OCI-LY7 (cell line): ENCODE measurements around the gene MAS1L. TPM values are rescaled to one million over a fixed set of nuclear protein-coding genes. Genes with fewer than 3 reads are reported as not detected.

ENCODE experiments used
- BruUV-seq: library from RNA; stranded (reverse); fragments of 400-500 nt; replicated peaks from 2 replicates; lab custom pipeline; 2021; lab: Mats Ljungman, UMichigan
- CTCF ChIA-PET: fragments of 300-600 bp; sonication (Branson Sonifier 250); formaldehyde crosslinking; loops from one replicate; lab custom pipeline; 2022; ENCODE audit warnings: antibody characterized with exemption; ENCODE audit not compliant: unreplicated experiment; lab: Charles Lee
- POLR2A ChIA-PET: fragments of 300-600 bp; sonication (Branson Sonifier 250); formaldehyde crosslinking; loops from one replicate; lab custom pipeline; 2022; ENCODE audit warnings: antibody characterized with exemption; lab: Charles Lee
- DNase-seq: peaks from one replicate; pipeline ENCODE4 v3.0.0-alpha.2; 2015; ENCODE audit warnings: low spot score
- H2AFZ ChIP-seq: fragments of 200-600 bp; sonication (generic), shearing (Covaris generic); 2 replicates; pipeline ENCODE4 v1.6.1; 2014; ENCODE audit warnings: mild to moderate bottlenecking, antibody characterized with exemption, low read length, moderate library complexity
- H3K27ac ChIP-seq: fragments of 200-600 bp; sonication (generic); 2 replicates; pipeline ENCODE4 v1.5.1; 2014; ENCODE audit warnings: mixed run types, low read depth, mild to moderate bottlenecking, moderate library complexity, low read length, inconsistent platforms; ENCODE audit not compliant: poor library complexity, severe bottlenecking
- H3K36me3 ChIP-seq: fragments of 200-600 bp; sonication (generic); 2 replicates; pipeline ENCODE4 v1.6.1; 2014; ENCODE audit warnings: mild to moderate bottlenecking, antibody characterized with exemption, low read length, moderate library complexity, mixed read lengths; ENCODE audit not compliant: insufficient read depth
- H3K4me1 ChIP-seq: fragments of 200-600 bp; sonication (generic); 2 replicates; pipeline ENCODE4 v1.5.1; 2014; ENCODE audit warnings: mild to moderate bottlenecking, low read length; ENCODE audit not compliant: insufficient read depth, poor library complexity, severe bottlenecking
- H3K4me2 ChIP-seq: fragments of 200-600 bp; sonication (generic); 2 replicates; pipeline ENCODE4 v1.6.1; 2014; ENCODE audit warnings: mild to moderate bottlenecking, low read length
- H3K4me3 ChIP-seq: fragments of 200-600 bp; sonication (generic); 2 replicates; pipeline ENCODE4 v1.5.1; 2014; ENCODE audit warnings: mild to moderate bottlenecking, low read depth, low read length; ENCODE audit not compliant: poor library complexity, severe bottlenecking
- H3K79me2 ChIP-seq: fragments of 200-600 bp; sonication (generic); 2 replicates; pipeline ENCODE4 v1.6.1; 2016; ENCODE audit warnings: low read depth, mild to moderate bottlenecking, low read length, moderate library complexity, mixed read lengths; ENCODE audit not compliant: insufficient read depth
- H3K9me2 ChIP-seq: fragments of 200-600 bp; sonication (generic); 2 replicates; pipeline ENCODE4 v1.6.1; 2016; ENCODE audit warnings: mild to moderate bottlenecking, low read length, mixed read lengths; ENCODE audit not compliant: insufficient read depth
- H3K9me3 ChIP-seq: fragments of 200-600 bp; sonication (generic); 2 replicates; pipeline ENCODE4 v1.6.1; 2014; ENCODE audit warnings: mild to moderate bottlenecking, mixed run types, low read length, mixed read lengths
- H4K20me1 ChIP-seq: fragments of 200-600 bp; sonication (generic); 2 replicates; pipeline ENCODE4 v1.6.1; 2014; ENCODE audit warnings: mild to moderate bottlenecking, antibody characterized with exemption, low read length, moderate library complexity, mixed read lengths; ENCODE audit not compliant: insufficient read depth
- EZH2phosphoT487 ChIP-seq: fragments of 200-600 bp; sonication (generic); IDR thresholded peaks from 2 replicates; pipeline ENCODE4 v1.6.1; 2018; ENCODE audit warnings: low read depth, borderline replicate concordance, mild to moderate bottlenecking, mixed run types, antibody characterized with exemption, low read length, moderate library complexity, mixed read lengths
- intact Hi-C: fragments of 100-400 bp; cut with micrococcal nuclease; formaldehyde crosslinking; loops from one replicate; pipeline ENCODE4 v1.10.0; 2022; ENCODE audit not compliant: unreplicated experiment
- total RNA-seq, 2 experiments: library from RNA; depleted of rRNA in 1 of 2; stranded (reverse); fragments of >200 nt in 1 of 2; shearing (Covaris generic) in 1 of 2; gene quantifications; 2 replicates each; pipeline ENCODE4 v1.2.3, GENCODE V29; 2014 to 2022
- TF ChIP-seq, protein P1 (sequence below): fragments of 200-600 bp; sonication (generic); conservative IDR thresholded peaks from 2 replicates; pipeline ENCODE4 v1.5.1; 2014; ENCODE audit warnings: mild to moderate bottlenecking, antibody characterized with exemption, low read length, moderate library complexity, mixed read lengths

Gene MAS1L
- total RNA-seq, 2 experiments from 2014 or later, result not detected

DNA sequence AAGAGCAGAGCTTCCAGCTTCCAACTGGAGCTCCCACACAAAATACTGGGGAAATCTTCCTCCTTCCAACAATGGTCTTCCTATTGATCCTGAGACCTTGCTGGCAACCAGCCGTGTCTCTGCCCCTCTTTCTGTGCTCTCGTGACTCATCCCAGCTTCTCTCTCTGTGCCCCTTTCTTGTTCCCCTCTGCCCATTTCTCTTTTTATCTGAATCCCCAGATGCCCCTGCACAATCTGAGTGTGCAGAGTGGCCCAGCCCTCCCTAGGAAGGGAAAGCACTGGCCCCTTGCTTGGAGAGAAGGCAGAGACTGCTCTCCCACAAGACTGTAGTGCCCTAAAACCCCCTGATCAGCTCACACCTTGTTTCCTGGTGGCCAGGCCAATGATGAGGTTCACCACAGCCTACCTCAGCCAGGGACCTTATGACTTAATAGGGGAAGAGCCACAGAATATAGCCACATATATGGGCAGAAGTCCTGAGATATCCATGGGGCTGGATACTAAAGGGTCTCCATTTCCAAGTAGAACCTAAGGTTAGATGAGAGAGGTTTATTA, 23.1 kb upstream of the MAS1L start:
- no TSS peak for BruUV-seq
- intact Hi-C loops, result no loop called here
- TF ChIP-seq EZH2phosphoT487, result no peak
- TF ChIP-seq, protein P1, sequence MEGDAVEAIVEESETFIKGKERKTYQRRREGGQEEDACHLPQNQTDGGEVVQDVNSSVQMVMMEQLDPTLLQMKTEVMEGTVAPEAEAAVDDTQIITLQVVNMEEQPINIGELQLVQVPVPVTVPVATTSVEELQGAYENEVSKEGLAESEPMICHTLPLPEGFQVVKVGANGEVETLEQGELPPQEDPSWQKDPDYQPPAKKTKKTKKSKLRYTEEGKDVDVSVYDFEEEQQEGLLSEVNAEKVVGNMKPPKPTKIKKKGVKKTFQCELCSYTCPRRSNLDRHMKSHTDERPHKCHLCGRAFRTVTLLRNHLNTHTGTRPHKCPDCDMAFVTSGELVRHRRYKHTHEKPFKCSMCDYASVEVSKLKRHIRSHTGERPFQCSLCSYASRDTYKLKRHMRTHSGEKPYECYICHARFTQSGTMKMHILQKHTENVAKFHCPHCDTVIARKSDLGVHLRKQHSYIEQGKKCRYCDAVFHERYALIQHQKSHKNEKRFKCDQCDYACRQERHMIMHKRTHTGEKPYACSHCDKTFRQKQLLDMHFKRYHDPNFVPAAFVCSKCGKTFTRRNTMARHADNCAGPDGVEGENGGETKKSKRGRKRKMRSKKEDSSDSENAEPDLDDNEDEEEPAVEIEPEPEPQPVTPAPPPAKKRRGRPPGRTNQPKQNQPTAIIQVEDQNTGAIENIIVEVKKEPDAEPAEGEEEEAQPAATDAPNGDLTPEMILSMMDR, result no peak

DNA sequence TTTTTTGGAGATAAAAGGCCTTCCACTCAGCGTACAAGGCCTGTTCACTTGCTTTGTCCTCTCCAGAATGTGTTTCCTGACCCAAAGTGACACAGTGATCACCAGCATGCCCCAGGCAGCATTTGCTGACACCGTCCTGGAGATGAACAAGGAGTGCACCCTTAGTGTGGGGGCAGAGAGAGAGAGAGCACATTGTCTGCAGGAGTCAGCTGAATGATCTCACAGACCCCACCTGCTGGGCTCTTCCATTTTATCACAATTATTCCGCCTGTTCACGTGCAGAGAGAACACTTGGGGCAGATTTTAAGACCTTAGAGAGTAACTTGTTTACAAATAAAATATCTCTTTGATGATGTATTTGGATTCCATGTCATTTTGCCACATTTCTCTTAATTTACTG, 22.4 kb upstream of the MAS1L start:
- intact Hi-C loops, result no loop called here

More for the DNA sequence above, 23.1 kb upstream of the MAS1L start:
- H3K9me2 ChIP-seq, result no peaks in the 10 kb centered on the region
- no peak overlapping the region for H2AFZ ChIP-seq
- no peak overlapping the region for H3K27ac ChIP-seq
- no peaks in the 10 kb centered on the region for H3K4me1 ChIP-seq
- CTCF ChIA-PET, result no interaction called here
- no peak for DNase-seq
- H4K20me1 ChIP-seq, result no peaks in the 10 kb centered on the region
- H3K4me2 ChIP-seq, result no peak overlapping the region
- no peaks in the 10 kb centered on the region for H3K36me3 ChIP-seq
- POLR2A ChIA-PET, result no interaction called here
- H3K9me3 ChIP-seq, result no peaks in the 10 kb centered on the region
- H3K79me2 ChIP-seq, result no peaks in the 10 kb centered on the region
- H3K4me3 ChIP-seq, result no peak overlapping the region

DNA sequence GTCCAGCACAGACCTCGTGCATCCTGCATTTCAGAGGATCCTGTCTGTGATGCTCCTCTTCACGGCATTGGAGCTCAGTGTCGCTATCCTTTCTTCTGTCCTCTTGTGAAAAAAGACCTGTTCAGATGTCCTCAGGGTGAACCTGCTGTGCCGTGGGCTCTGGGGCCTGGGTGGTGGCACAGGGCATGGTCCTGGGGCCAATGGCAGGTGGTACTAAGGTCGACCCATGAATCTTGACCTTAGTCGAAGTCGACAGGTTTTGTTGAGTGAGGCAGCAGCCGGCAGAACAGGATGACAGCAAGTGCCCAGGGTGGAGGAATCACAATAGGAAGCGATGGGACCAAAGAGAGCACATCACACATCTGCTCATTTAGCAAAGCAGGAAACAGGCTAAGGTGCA, 22.0 kb upstream of the MAS1L start:
- Histone ChIP-seq H3K9me2 (no peaks in the 10 kb centered on the region), H3K4me1 (no peaks in the 10 kb centered on the region), H3K27ac (no peak overlapping the region), H3K79me2 (no peaks in the 10 kb centered on the region), H3K4me2 (no peak overlapping the region), H3K4me3 (no peak overlapping the region), H2AFZ (no peak overlapping the region), H4K20me1 (no peaks in the 10 kb centered on the region), H3K9me3 (no peaks in the 10 kb centered on the region), H3K36me3 (no peaks in the 10 kb centered on the region)
- intact Hi-C loops, result no loop called here
- CTCF ChIA-PET, result no interaction called here
- TF ChIP-seq EZH2phosphoT487, result no peak
- TF ChIP-seq, protein P1, result no peak
- POLR2A ChIA-PET, result no interaction called here
- DNase-seq, result no peak
- no TSS peak for BruUV-seq

More for the DNA sequence above, 22.4 kb upstream of the MAS1L start:
- no peak overlapping the region for H2AFZ ChIP-seq
- H3K79me2 ChIP-seq, result no peaks in the 10 kb centered on the region
- no peaks in the 10 kb centered on the region for H4K20me1 ChIP-seq
- H3K9me2 ChIP-seq, result no peaks in the 10 kb centered on the region
- TF ChIP-seq, protein P1, result peak; percentile 54
- no peak for TF ChIP-seq EZH2phosphoT487
- no peak overlapping the region for H3K4me3 ChIP-seq
- no TSS peak for BruUV-seq
- CTCF ChIA-PET, result no interaction called here
- no peaks in the 10 kb centered on the region for H3K36me3 ChIP-seq
- peak; percentile 32 for DNase-seq
- H3K27ac ChIP-seq, result no peak overlapping the region
- no peaks in the 10 kb centered on the region for H3K4me1 ChIP-seq
- H3K9me3 ChIP-seq, result no peaks in the 10 kb centered on the region
- no peak overlapping the region for H3K4me2 ChIP-seq
- POLR2A ChIA-PET, result no interaction called here
